Liver (tissue), 9 donors: ENCODE results near the gene MAP6. TPM values are rescaled to one million over a fixed set of nuclear protein-coding genes. Genes with fewer than 3 reads are reported as not detected.

Source experiments
- DNase-seq: peaks from one replicate; pipeline ENCODE4 v3.0.0-alpha.2; 2017; ENCODE audit warnings: low spot score
- H3K27ac ChIP-seq, 2 donors: one replicate each; pipeline ENCODE4 v1.7.0; 2013; ENCODE audit warnings: inconsistent platforms in 2 of 2, low read length in 2 of 2, control low read depth in 1 of 2, low read depth in 1 of 2, mild to moderate bottlenecking in 1 of 2
- H3K27me3 ChIP-seq, 4 donors: one replicate each; pipeline versions ENCODE4 v1.6.1 to v1.7.0; 2013; ENCODE audit warnings: low read length in 3 of 4, inconsistent platforms in 1 of 4, mild to moderate bottlenecking in 1 of 4, moderate library complexity in 1 of 4; ENCODE audit not compliant: control insufficient read depth in 4 of 4, insufficient read depth in 4 of 4
- H3K36me3 ChIP-seq, 4 donors: one replicate each; pipeline versions ENCODE4 v1.6.1 to v1.7.0; 2013; ENCODE audit warnings: low read length in 3 of 4, mild to moderate bottlenecking in 3 of 4, low read depth in 1 of 4, moderate library complexity in 1 of 4; ENCODE audit not compliant: control insufficient read depth in 4 of 4, insufficient read depth in 3 of 4
- H3K4me1 ChIP-seq, 4 donors: one replicate each; pipeline versions ENCODE4 v1.6.1 to v1.7.0; 2013; ENCODE audit warnings: low read length in 3 of 4, mild to moderate bottlenecking in 3 of 4, moderate library complexity in 1 of 4; ENCODE audit not compliant: control insufficient read depth in 4 of 4, insufficient read depth in 4 of 4
- H3K4me3 ChIP-seq, 3 donors: one replicate each; pipeline versions ENCODE4 v1.6.1 to v1.7.0; 2013; ENCODE audit warnings: low read length in 3 of 3, control low read depth in 1 of 3, low read depth in 1 of 3, mild to moderate bottlenecking in 1 of 3
- H3K9ac ChIP-seq, 2 donors: one replicate each; pipeline ENCODE4 v1.7.0; 2013; ENCODE audit warnings: low read length in 2 of 2, mild to moderate bottlenecking in 2 of 2, moderate library complexity in 2 of 2, control low read depth in 1 of 2, low read depth in 1 of 2
- H3K9me3 ChIP-seq, 4 donors: one replicate each; pipeline versions ENCODE4 v1.6.1 to v1.7.0; 2013; ENCODE audit warnings: low read length in 3 of 4; ENCODE audit not compliant: control insufficient read depth in 4 of 4
- ATF3 ChIP-seq: IDR thresholded peaks from 2 replicates; pipeline ENCODE4 v1.6.1; 2016; ENCODE audit warnings: antibody characterized with exemption
- CTCF ChIP-seq: fragments of 150-350 bp; IDR thresholded peaks from 2 replicates; pipeline ENCODE4 v1.5.1; 2017; ENCODE audit warnings: improper control_type of control experiment, low read depth, low read length; ENCODE audit not compliant: missing input control
- EGR1 ChIP-seq, 2 donors: IDR thresholded peaks; 2 replicates each; pipeline ENCODE4 v1.6.1; 2016 to 2018; ENCODE audit warnings: antibody characterized with exemption in 2 of 2, low read depth in 2 of 2
- FOXA1 ChIP-seq: IDR thresholded peaks from 2 replicates; pipeline ENCODE4 v1.6.1; 2016; ENCODE audit warnings: antibody characterized with exemption
- FOXA2 ChIP-seq: IDR thresholded peaks from 2 replicates; pipeline ENCODE4 v1.6.1; 2016; ENCODE audit warnings: antibody characterized with exemption
- GABPA ChIP-seq, 2 donors: IDR thresholded peaks in 1 of 2; conservative IDR thresholded peaks in 1 of 2; 2 replicates each; pipeline ENCODE4 v1.6.1; 2016; ENCODE audit warnings: antibody characterized with exemption in 2 of 2, mild to moderate bottlenecking in 1 of 2, moderate library complexity in 1 of 2
- HNF4G ChIP-seq: IDR thresholded peaks from 2 replicates; pipeline ENCODE4 v1.6.1; 2016; ENCODE audit warnings: antibody characterized with exemption
- JUND ChIP-seq, 2 donors: IDR thresholded peaks; 2 replicates each; pipeline ENCODE4 v1.6.1; 2016; ENCODE audit warnings: antibody characterized with exemption in 2 of 2
- MAX ChIP-seq: IDR thresholded peaks from 2 replicates; pipeline ENCODE4 v1.6.1; 2016; ENCODE audit warnings: antibody characterized with exemption
- NR2F2 ChIP-seq: IDR thresholded peaks from 2 replicates; pipeline ENCODE4 v1.6.1; 2016; ENCODE audit warnings: antibody characterized with exemption
- RAD21 ChIP-seq, 2 donors: IDR thresholded peaks; 2 replicates each; pipeline ENCODE4 v1.6.1; 2016; ENCODE audit warnings: antibody characterized with exemption in 2 of 2, mild to moderate bottlenecking in 2 of 2
- REST ChIP-seq: IDR thresholded peaks from 2 replicates; pipeline ENCODE4 v1.6.1; 2016; ENCODE audit warnings: antibody characterized with exemption, mild to moderate bottlenecking
- RXRA ChIP-seq, 2 donors: IDR thresholded peaks; 2 replicates each; pipeline ENCODE4 v1.6.1; 2017 to 2018; ENCODE audit warnings: antibody characterized with exemption in 2 of 2, mild to moderate bottlenecking in 1 of 2
- SP1 ChIP-seq: IDR thresholded peaks from 2 replicates; pipeline ENCODE4 v1.6.1; 2018; ENCODE audit warnings: antibody characterized with exemption, mild to moderate bottlenecking
- TAF1 ChIP-seq: conservative IDR thresholded peaks from 2 replicates; pipeline ENCODE4 v1.6.1; 2016; ENCODE audit warnings: antibody characterized with exemption, mild to moderate bottlenecking
- YY1 ChIP-seq: IDR thresholded peaks from 2 replicates; pipeline ENCODE4 v1.6.1; 2016; ENCODE audit warnings: antibody characterized with exemption, mild to moderate bottlenecking
- ZBTB33 ChIP-seq: IDR thresholded peaks from 2 replicates; pipeline ENCODE4 v1.6.1; 2016; ENCODE audit warnings: antibody characterized with exemption
- WGBS: extraction: QIAGEN DNeasy Blood & Tissue Kit; methylation state at CpG from one replicate; pipeline ENCODE4 v1.1.7; 2013; 5-methylcytosine and 5-hydroxymethylcytosine counted together
- polyA plus RNA-seq, 2 donors: library from polyadenylated mRNA; stranded (reverse) in 1 of 2; unstranded in 1 of 2; fragments of 200-250 nt in 1 of 2; fragments of >200 nt in 1 of 2; fragmentation: Nextera tagmentation in 1 of 2; extraction: Ambion mirVana in 1 of 2; gene quantifications; one replicate each; pipeline versions ENCODE4 v1.2.1 to v1.2.3, GENCODE V29; 2013 to 2015
- total RNA-seq, 2 donors: library from RNA; depleted of rRNA; stranded (reverse); fragments of >200 nt; gene quantifications; one replicate each; pipeline ENCODE4 v1.2.3, GENCODE V29; 2014
- donor health status: healthy.
- donor health status: healthy.
- donor health status: healthy.
- donor health status: healthy.
- donor health status: healthy.

The MAP6 gene
- total and polyA plus RNA-seq, 4 donors = 0.22 to 0.36 (median 0.24) TPM

- WGBS = 94% methylated on average over 34 of the region's 34 CpGs
- Histone ChIP-seq H3K27ac (no peak overlapping the region), H3K4me3 (no peak overlapping the region), H3K9ac (no peak overlapping the region), H3K36me3 (peaks cover 18 to 53% (median 32%) of the 10 kb centered on the region in 4 donors), H3K27me3 (no peaks in the 10 kb centered on the region), H3K9me3 (no peaks in the 10 kb centered on the region), H3K4me1 (peaks cover 15 to 35% (median 23%) of the 10 kb centered on the region in 4 donors)
- DNase-seq = no peak
- TF ChIP-seq TAF1 = no peak
- no peak for TF ChIP-seq FOXA1
- no peak for TF ChIP-seq FOXA2
- no peak for TF ChIP-seq RAD21 (IDR thresholded peaks at IDR 0.05)
- no peak for TF ChIP-seq MAX
- no peak for TF ChIP-seq RXRA (IDR thresholded peaks at IDR 0.05)
- no peak for TF ChIP-seq JUND (IDR thresholded peaks at IDR 0.05)
- TF ChIP-seq EGR1 (IDR thresholded peaks at IDR 0.05; ENCODE audit: low read depth in 2 of 2) = no peak
- no peak for TF ChIP-seq ATF3
- no peak for TF ChIP-seq SP1
Measured at GRCh38 chr11:75566763-75567279, 102.0 kb downstream of the MAP6 start.

- TF ChIP-seq REST = no peak
- TF ChIP-seq HNF4G = no peak
- TF ChIP-seq FOXA1 = no peak
- TF ChIP-seq SP1 = no peak
- TF ChIP-seq MAX = no peak
- TF ChIP-seq ZBTB33 = no peak
- TF ChIP-seq RAD21 (IDR thresholded peaks at IDR 0.05) = no peak
- TF ChIP-seq GABPA (IDR thresholded peaks at IDR 0.05 in 1 of 2, conservative IDR thresholded peaks at IDR 0.05 in 1 of 2) = no peak
- TF ChIP-seq CTCF = no peak
- TF ChIP-seq RXRA (IDR thresholded peaks at IDR 0.05) = no peak
- TF ChIP-seq YY1 = no peak
- no peak for TF ChIP-seq ATF3
- no peak for TF ChIP-seq EGR1 (IDR thresholded peaks at IDR 0.05; ENCODE audit: low read depth in 2 of 2)
- TF ChIP-seq FOXA2 = no peak
- no peak for TF ChIP-seq NR2F2
- no peak overlapping the region for H3K9ac ChIP-seq
- H3K27me3 ChIP-seq = no peaks in the 10 kb centered on the region
- WGBS = 88% methylated on average over 43 of the region's 43 CpGs
- H3K9me3 ChIP-seq = no peaks in the 10 kb centered on the region
- peak overlapping the region in 1 of 2 donors; percentile 34 for H3K27ac ChIP-seq
- peaks cover 14 to 46% (median 26%) of the 10 kb centered on the region in 4 donors for H3K36me3 ChIP-seq
- DNase-seq = no peak
- peaks cover 15 to 35% (median 25%) of the 10 kb centered on the region in 4 donors for H3K4me1 ChIP-seq
- no peak overlapping the region for H3K4me3 ChIP-seq
Measured at GRCh38 chr11:75565916-75566762, 102.7 kb downstream of the MAP6 start.
